Brain microvascular endothelial cell (primary cell): ENCODE results near the gene SMCO2.

Experiments
- DNase-seq: peaks from one replicate; pipeline ENCODE4 v3.0.0-alpha.2; 2020
- H3K27ac ChIP-seq: fragments of 250-450 bp; sonication (Bioruptor Pico); 2 replicates; pipeline ENCODE4 v1.5.1; 2020; ENCODE audit warnings: mild to moderate bottlenecking, moderate library complexity
- H3K27me3 ChIP-seq: fragments of 250-450 bp; sonication (Bioruptor Pico); replicated peaks from 2 replicates; pipeline ENCODE4 v1.5.1; 2020; ENCODE audit warnings: mild to moderate bottlenecking
- H3K36me3 ChIP-seq: fragments of 250-450 bp; sonication (Bioruptor Pico); replicated peaks from 2 replicates; pipeline ENCODE4 v1.5.1; 2020; ENCODE audit warnings: mild to moderate bottlenecking
- H3K4me3 ChIP-seq: 2 replicates; pipeline ENCODE4 v1.5.1; 2011; ENCODE audit warnings: low read depth, mild to moderate bottlenecking, control low read depth, low read length, moderate library complexity
- CTCF ChIP-seq: IDR thresholded peaks from 2 replicates; pipeline ENCODE4 v1.5.1; 2011; ENCODE audit warnings: low read depth, mild to moderate bottlenecking, moderate library complexity, low read length, control low read depth, inconsistent platforms; ENCODE audit errors: missing control alignments
- in situ Hi-C: cut with HindIII; loops from 2 replicates; pipeline ENCODE4 v1.10.0; 2017; ENCODE audit warnings: low sequenced_read_pairs, low pct_ligation_motif_present

Gene SMCO2

GRCh38 chr12:27550653-27550975, 104.1 kb downstream of the SMCO2 start:
- TF ChIP-seq CTCF = no peak
- H3K4me3 ChIP-seq = no peak overlapping the region
- no peaks in the 10 kb centered on the region for H3K36me3 ChIP-seq
- in situ Hi-C loops = no loop called here
- H3K27ac ChIP-seq = peak overlapping the region; percentile 98
- DNase-seq = no peak
- no peaks in the 10 kb centered on the region for H3K27me3 ChIP-seq

- Histone ChIP-seq H3K27ac (peak overlapping the region; percentile 30), H3K36me3 (no peaks in the 10 kb centered on the region), H3K4me3 (no peak overlapping the region), H3K27me3 (no peaks in the 10 kb centered on the region)
- in situ Hi-C loops = no loop called here
- no peak for DNase-seq
- no peak for TF ChIP-seq CTCF
Measured at GRCh38 chr12:27551172-27551840, 104.8 kb downstream of the SMCO2 start.
